T-cell (primary cell): ENCODE data around the gene C9orf72. TPM values are rescaled to one million over a fixed set of nuclear protein-coding genes. Genes with fewer than 3 reads are reported as not detected.
A peak's percentile ranks its signal among the peaks of the same experiment; 100 is the strongest.

ENCODE experiments used
- ATAC-seq, 4 experiments: fragments of 200-7000 bp in 3 of 4; fragments of 150-1000 bp in 1 of 4; cut with Tn5 transposase; replicated peaks in 1 of 4; 1 replicate in 3 of 4; 2 replicates in 1 of 4; pipeline ENCODE4 v1.10.0; 2021; ENCODE audit warnings: moderate library complexity in 3 of 4, mild to moderate bottlenecking in 2 of 4, moderate number of reproducible peaks in 1 of 4
- CTCF ChIA-PET, 2 donors: fragments of 300-600 bp; sonication (Branson Sonifier 250); formaldehyde crosslinking; loops; one replicate each; lab custom pipeline; 2022; ENCODE audit warnings: antibody characterized with exemption in 2 of 2; lab: Charles Lee
- POLR2A ChIA-PET, 2 donors: fragments of 300-600 bp; sonication (Branson Sonifier 250); formaldehyde crosslinking; loops; one replicate each; lab custom pipeline; 2022; ENCODE audit warnings: antibody characterized with exemption in 2 of 2; lab: Charles Lee
- DNase-seq, 35 experiments: peaks; one replicate each; pipeline versions ENCODE4 v3.0.0 to v3.0.0-alpha.2; 2013 to 2023
- H3K27ac ChIP-seq: one replicate; pipeline ENCODE4 v1.5.1; 2013; ENCODE audit warnings: low read length
- H3K27me3 ChIP-seq, 2 experiments: replicated peaks in 1 of 2; 1 replicate in 1 of 2; 2 replicates in 1 of 2; pipeline versions ENCODE4 v1.6.1 to v1.7.0; 2013; ENCODE audit warnings: low read length in 1 of 2, mixed read lengths in 1 of 2; ENCODE audit not compliant: control insufficient read depth in 2 of 2, insufficient read depth in 2 of 2; ENCODE audit errors: extremely low read depth in 1 of 2
- H3K36me3 ChIP-seq, 2 donors: 1 replicate in 1 of 2; 2 replicates in 1 of 2; pipeline versions ENCODE4 v1.6.1 to v1.7.0; 2013; ENCODE audit warnings: low read length in 1 of 2; ENCODE audit not compliant: control insufficient read depth in 2 of 2, insufficient read depth in 1 of 2; ENCODE audit errors: extremely low read depth in 1 of 2
- H3K4me1 ChIP-seq, 2 experiments: 1 replicate in 1 of 2; 2 replicates in 1 of 2; pipeline versions ENCODE4 v1.6.1 to v1.7.0; 2013; ENCODE audit warnings: low read length in 2 of 2, mixed read lengths in 1 of 2; ENCODE audit not compliant: insufficient read depth in 2 of 2, control insufficient read depth in 1 of 2; ENCODE audit errors: extremely low read depth in 1 of 2
- H3K4me3 ChIP-seq, 2 donors: 1 replicate in 1 of 2; 2 replicates in 1 of 2; pipeline versions ENCODE4 v1.5.1 to v1.7.0; 2013; ENCODE audit warnings: mild to moderate bottlenecking in 2 of 2, low read length in 1 of 2, moderate library complexity in 1 of 2; ENCODE audit not compliant: control insufficient read depth in 1 of 2; ENCODE audit errors: extremely low read depth in 1 of 2
- H3K9me3 ChIP-seq: 2 replicates; pipeline ENCODE4 v1.7.0; 2013
- H3K27ac Mint-ChIP-seq, 2 donors: one replicate each; pipeline ENCODE4 v1.8.0; 2020 to 2021; ENCODE audit warnings: mild to moderate bottlenecking in 2 of 2, mixed read lengths in 2 of 2
- H3K27me3 Mint-ChIP-seq, 2 donors: one replicate each; pipeline ENCODE4 v1.8.0; 2021 to 2022; ENCODE audit warnings: mixed read lengths in 2 of 2
- H3K36me3 Mint-ChIP-seq: one replicate; pipeline ENCODE4 v1.8.0; 2021; ENCODE audit warnings: mixed read lengths
- H3K4me1 Mint-ChIP-seq, 3 donors: one replicate each; pipeline ENCODE4 v1.8.0; 2020 to 2022; ENCODE audit warnings: mixed read lengths in 3 of 3, mild to moderate bottlenecking in 1 of 3
- H3K4me3 Mint-ChIP-seq, 3 donors: one replicate each; pipeline ENCODE4 v1.8.0; 2020 to 2022; ENCODE audit warnings: mild to moderate bottlenecking in 3 of 3, mixed read lengths in 3 of 3, moderate library complexity in 3 of 3
- H3K9me3 Mint-ChIP-seq, 3 donors: one replicate each; pipeline ENCODE4 v1.8.0; 2020 to 2022; ENCODE audit warnings: mixed read lengths in 3 of 3
- WGBS: methylation state at CpG from one replicate; pipeline ENCODE4 v1.1.5; 2013; ENCODE audit warnings: missing lambda C conversion rate; ENCODE audit not compliant: insufficient coverage; 5-methylcytosine and 5-hydroxymethylcytosine counted together
- total RNA-seq, 35 experiments: library from RNA in 6 of 35; stranded (reverse) in 6 of 35; fragments of 120-200 nt in 1 of 35; gene quantifications; one replicate each; pipeline versions ENCODE4 v1.2.1 to v1.2.4 and lab custom pipeline; 2013 to 2026

Gene C9orf72
- total RNA-seq, 5 donors from 2014 or later (not counting 1 experiment from before 2014, with no cell fraction given): 17.8 to 29.3 (median 20.6) TPM

DNA sequence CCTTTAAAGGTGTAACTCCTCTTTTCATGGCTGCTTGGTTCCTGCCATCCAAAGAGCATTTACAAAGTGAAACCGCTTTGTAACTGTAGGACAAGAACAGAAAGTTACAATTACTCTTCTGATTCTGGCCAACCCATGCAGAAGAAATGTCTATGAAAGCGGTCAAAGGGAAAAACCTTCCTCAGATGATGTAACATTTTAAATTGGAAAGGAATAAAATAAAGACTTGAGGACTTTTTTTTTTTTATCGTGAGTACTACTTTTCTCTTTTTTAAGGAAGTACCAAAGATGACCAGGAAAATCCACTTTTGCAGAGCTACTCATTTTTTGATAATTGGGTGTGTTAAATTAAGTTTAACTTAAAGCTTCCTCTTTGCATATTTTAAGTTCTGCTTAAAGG lies 13.0 kb upstream of the C9orf72 start:
- peaks cover 3% of the 10 kb centered on the region for H3K36me3 Mint-ChIP-seq
- no peak for DNase-seq
- POLR2A ChIA-PET: no interaction called here
- ATAC-seq: no peak
- H3K4me1 Mint-ChIP-seq: no peaks in the 10 kb centered on the region
- H3K27ac ChIP-seq: no peak overlapping the region
- H3K9me3 ChIP-seq: no peaks in the 10 kb centered on the region
- peaks cover 22 to 34% of the 10 kb centered on the region in 2 donors for H3K27me3 Mint-ChIP-seq
- no peak overlapping the region for H3K4me3 Mint-ChIP-seq
- CTCF ChIA-PET: no interaction called here
- no peak overlapping the region for H3K4me3 ChIP-seq
- H3K36me3 ChIP-seq: no peaks in the 10 kb centered on the region
- peaks cover 0 to 13% of the 10 kb centered on the region in 2 experiments for H3K27me3 ChIP-seq
- no peaks in the 10 kb centered on the region for H3K4me1 ChIP-seq
- H3K9me3 Mint-ChIP-seq: peaks cover 0 to 4% (median 0%) of the 10 kb centered on the region in 3 donors
- H3K27ac Mint-ChIP-seq: no peak overlapping the region
- no CpG with 5 or more reads among the region's 3 CpGs for WGBS

DNA sequence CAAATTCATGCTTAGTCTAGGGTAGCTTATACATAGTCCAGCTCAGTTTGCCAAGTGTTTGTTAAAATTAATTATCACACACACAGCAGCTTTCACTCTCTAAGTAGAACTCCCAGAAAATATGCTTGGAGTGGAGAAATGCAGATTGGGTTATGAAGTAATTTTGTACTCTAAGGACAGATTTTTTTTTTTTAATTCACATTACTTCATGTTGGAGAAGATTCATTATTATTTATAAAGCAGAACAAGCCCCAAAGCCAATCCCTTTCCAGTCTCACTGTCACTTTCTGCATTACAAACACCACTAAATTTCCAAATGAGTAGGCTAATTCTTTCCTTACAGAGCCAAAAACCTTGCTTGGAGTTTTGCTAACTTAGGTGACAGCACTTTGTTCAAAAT lies 11.7 kb upstream of the C9orf72 start:
- Histone ChIP-seq H3K4me3 (no peak overlapping the region), H3K4me1 (no peaks in the 10 kb centered on the region), H3K27ac (no peak overlapping the region), H3K27me3 (peaks cover 0 to 13% of the 10 kb centered on the region in 2 experiments), H3K36me3 (no peaks in the 10 kb centered on the region), H3K9me3 (no peaks in the 10 kb centered on the region)
- CTCF ChIA-PET: no interaction called here
- Mint-ChIP-seq H3K4me1 (no peaks in the 10 kb centered on the region), H3K4me3 (no peak overlapping the region), H3K36me3 (no peaks in the 10 kb centered on the region), H3K27ac (no peak overlapping the region), H3K9me3 (no peaks in the 10 kb centered on the region), H3K27me3 (peaks cover 22 to 24% of the 10 kb centered on the region in 2 donors)
- DNase-seq (no peak), ATAC-seq (no peak)
- POLR2A ChIA-PET: no interaction called here

DNA sequence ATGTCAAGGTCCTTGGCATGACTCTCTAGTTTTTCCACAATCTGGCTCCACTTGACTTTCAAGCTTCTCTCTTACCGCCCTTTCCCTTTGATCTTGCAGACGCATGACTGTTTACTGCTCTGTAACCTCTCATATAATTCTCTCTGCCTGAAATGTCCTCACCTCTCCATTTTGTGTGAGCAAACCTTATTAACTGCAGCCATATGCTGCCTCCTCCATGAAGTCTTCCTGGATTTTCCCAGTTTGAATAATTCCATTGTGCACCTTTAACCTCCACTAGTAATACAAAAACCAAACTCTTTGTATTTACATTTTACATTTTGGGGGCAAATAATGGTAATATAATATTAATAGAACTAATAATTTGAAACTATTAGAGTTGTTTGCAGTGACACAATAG lies 9.5 kb upstream of the C9orf72 start:
- no peaks in the 10 kb centered on the region for H3K36me3 Mint-ChIP-seq
- Histone ChIP-seq H3K9me3 (no peaks in the 10 kb centered on the region), H3K27ac (no peak overlapping the region), H3K4me3 (no peak overlapping the region), H3K27me3 (no peaks in the 10 kb centered on the region), H3K36me3 (no peaks in the 10 kb centered on the region), H3K4me1 (no peaks in the 10 kb centered on the region)
- no peak overlapping the region for H3K27ac Mint-ChIP-seq
- peaks cover 12 to 16% of the 10 kb centered on the region in 2 donors for H3K27me3 Mint-ChIP-seq
- DNase-seq (no peak), ATAC-seq (no peak)
- POLR2A ChIA-PET: no interaction called here
- H3K9me3 Mint-ChIP-seq: peaks cover 3 to 8% (median 6%) of the 10 kb centered on the region in 3 donors
- H3K4me3 Mint-ChIP-seq: no peak overlapping the region
- WGBS: 93% methylated on average over 2 of the region's 2 CpGs
- CTCF ChIA-PET: interaction anchor here in 1 of 2 donors (0.6 kb wide), 1 partner anchor 69 kb away, joined by 3 read pairs; no protein-coding TSS in a partner anchor
- no peaks in the 10 kb centered on the region for H3K4me1 Mint-ChIP-seq

- Histone ChIP-seq H3K9me3 (no peaks in the 10 kb centered on the region), H3K27me3 (no peaks in the 10 kb centered on the region), H3K36me3 (no peaks in the 10 kb centered on the region), H3K4me1 (no peaks in the 10 kb centered on the region), H3K27ac (no peak overlapping the region), H3K4me3 (no peak overlapping the region)
- no CpG with 5 or more reads among the region's 1 CpG for WGBS
- DNase-seq: no peak
- peaks cover 3 to 11% of the 10 kb centered on the region in 2 donors for H3K27me3 Mint-ChIP-seq
- H3K4me3 Mint-ChIP-seq: no peak overlapping the region
- H3K9me3 Mint-ChIP-seq: peaks cover 3 to 8% (median 6%) of the 10 kb centered on the region in 3 donors
- H3K36me3 Mint-ChIP-seq: no peaks in the 10 kb centered on the region
- no peak for ATAC-seq
- H3K27ac Mint-ChIP-seq: no peak overlapping the region
- POLR2A ChIA-PET: no interaction called here
- CTCF ChIA-PET: no interaction called here
- no peaks in the 10 kb centered on the region for H3K4me1 Mint-ChIP-seq
Observed at GRCh38 chr9:27581826-27582225, 8.5 kb upstream of the C9orf72 start.

- H3K4me3 Mint-ChIP-seq: peak overlapping the region; percentile 90 to 96 (median 95)
- POLR2A ChIA-PET: interaction anchor here (0.5 to 1.2 kb wide), 3 partner anchors 12 to 1288 kb away, joined by 3 to 5 read pairs (median 3); partner anchors contain the start of gene IFT74 (in 1 of the 2)
Observed at GRCh38 chr9:27573634-27574590, 631 bp upstream of the C9orf72 start.

GRCh38 chr9:27572566-27572917 lies 739 bp downstream of the C9orf72 start:
- H3K36me3 Mint-ChIP-seq: peaks cover 2% of the 10 kb centered on the region
- DNase-seq (peak in 27 of 35 experiments; percentile 39 to 77 (median 54)), ATAC-seq (peak; percentile 17 to 50 (median 40))
- no peaks in the 10 kb centered on the region for H3K27me3 ChIP-seq
- peak overlapping the region; percentile 90 to 96 (median 95) for H3K4me3 Mint-ChIP-seq
- H3K36me3 ChIP-seq: no peaks in the 10 kb centered on the region
- H3K4me3 ChIP-seq: peak overlapping the region; percentile 79 to 85
- peaks cover 34 to 49% (median 42%) of the 10 kb centered on the region in 3 donors for H3K4me1 Mint-ChIP-seq
- H3K9me3 ChIP-seq: no peaks in the 10 kb centered on the region
- POLR2A ChIA-PET: interaction anchor here in 1 of 2 donors (0.5 kb wide), 1 partner anchor 55 kb away, joined by 3 read pairs; no protein-coding TSS in a partner anchor
- no peaks in the 10 kb centered on the region for H3K9me3 Mint-ChIP-seq
- H3K27ac Mint-ChIP-seq: peak overlapping the region; percentile 96 to 99
- CTCF ChIA-PET: interaction anchor here in 1 of 2 donors (0.6 to 0.8 kb wide), 2 partner anchors 13 to 18 kb away, joined by 3 read pairs; no protein-coding TSS in a partner anchor
- H3K4me1 ChIP-seq: peaks cover 7 to 13% of the 10 kb centered on the region in 2 experiments
- H3K27me3 Mint-ChIP-seq: no peaks in the 10 kb centered on the region
- WGBS: 17% methylated on average over 6 of the region's 6 CpGs
- peak overlapping the region; percentile 95 for H3K27ac ChIP-seq

More at GRCh38 chr9:27573634-27574590, 631 bp upstream of the C9orf72 start:
- peaks cover 3 to 8% (median 6%) of the 10 kb centered on the region in 3 donors for H3K9me3 Mint-ChIP-seq
- CTCF ChIA-PET: interaction anchor here in 1 of 2 donors (0.6 kb wide), 1 partner anchor 15 kb away, joined by 4 read pairs; no protein-coding TSS in a partner anchor
- DNase-seq (peak; percentile 79 to 100 (median 97)), ATAC-seq (peak; percentile 82 to 87 (median 84))
- Histone ChIP-seq H3K4me3 (peak overlapping the region; percentile 85 to 87), H3K27me3 (no peaks in the 10 kb centered on the region), H3K36me3 (no peaks in the 10 kb centered on the region), H3K27ac (peak overlapping the region; percentile 95), H3K4me1 (peaks cover 7 to 13% of the 10 kb centered on the region in 2 experiments), H3K9me3 (no peaks in the 10 kb centered on the region)
- H3K36me3 Mint-ChIP-seq: no peaks in the 10 kb centered on the region
- H3K27me3 Mint-ChIP-seq: no peaks in the 10 kb centered on the region
- H3K4me1 Mint-ChIP-seq: peaks cover 33 to 44% (median 35%) of the 10 kb centered on the region in 3 donors
- 0% methylated on average over 28 of the region's 35 CpGs for WGBS
- peak overlapping the region; percentile 99 for H3K27ac Mint-ChIP-seq
